Epidermal melanocyte (primary cell): Measurements from ENCODE around the gene CPT2.

Experiments used
- DNase-seq: peaks from one replicate; pipeline ENCODE4 v3.0.0; 2011; ENCODE audit warnings: low spot score; ENCODE audit not compliant: insufficient read length

CPT2 gene

GRCh38 chr1:53214376-53214940, 17.8 kb downstream of the CPT2 start:
- no peak for DNase-seq

GRCh38 chr1:53218201-53218600, 21.6 kb downstream of the CPT2 start:
- DNase-seq: no peak

GRCh38 chr1:53219711-53220110, 23.1 kb downstream of the CPT2 start:
- no peak for DNase-seq

GRCh38 chr1:53220171-53220961, 23.7 kb downstream of the CPT2 start, which contains the start of gene CZIB:
CZIB (minus strand) TSS chr1:53220634; CDS start chr1:53220575, 59 bp downstream.
- peak; percentile 72 for DNase-seq

- no peak for DNase-seq
These were observed 24.3 kb downstream of the CPT2 start for GRCh38 chr1:53220962-53221286.

- DNase-seq: no peak
These were observed 41.0 kb downstream of the CPT2 start for GRCh38 chr1:53237638-53238037.

GRCh38 chr1:53238197-53239155, 41.9 kb downstream of the CPT2 start, which contains the start of gene MAGOH:
MAGOH (minus strand) TSS chr1:53238518; CDS start chr1:53238448, 70 bp downstream.
- peak; percentile 98 for DNase-seq

- DNase-seq: no peak
These were observed 45.2 kb downstream of the CPT2 start for GRCh38 chr1:53241828-53242227.

GRCh38 chr1:53242381-53242780, 45.8 kb downstream of the CPT2 start:
- no peak for DNase-seq

GRCh38 chr1:53244141-53244540, 47.5 kb downstream of the CPT2 start:
- no peak for DNase-seq

GRCh38 chr1:53246261-53247134, 49.9 kb downstream of the CPT2 start:
- no peak for DNase-seq

GRCh38 chr1:53249706-53250105, 53.1 kb downstream of the CPT2 start:
- peak; percentile 34 for DNase-seq

- DNase-seq: no peak
These were observed 53.7 kb downstream of the CPT2 start for GRCh38 chr1:53250325-53250724.

- no peak for DNase-seq
These were observed 57.5 kb downstream of the CPT2 start for GRCh38 chr1:53254011-53254640.

GRCh38 chr1:53255031-53255430, 58.4 kb downstream of the CPT2 start:
- no peak for DNase-seq

- DNase-seq: no peak
These were observed 60.2 kb downstream of the CPT2 start for GRCh38 chr1:53256511-53257453.

- DNase-seq: no peak
These were observed 60.9 kb downstream of the CPT2 start for GRCh38 chr1:53257454-53258081.

GRCh38 chr1:53258216-53258615, 61.6 kb downstream of the CPT2 start:
- DNase-seq: no peak

GRCh38 chr1:53259932-53260331, 63.3 kb downstream of the CPT2 start:
- DNase-seq: no peak
